ENCODE measurements around the gene FADS1. TPM values are rescaled to one million over a fixed set of nuclear protein-coding genes. Genes with fewer than 3 reads are reported as not detected.
A peak's percentile ranks its signal among the peaks of the same experiment; 100 is the strongest.

Gene FADS1
- total RNA-seq, 2 donors from 2014 or later = 50.4 to 56.5 TPM

DNA sequence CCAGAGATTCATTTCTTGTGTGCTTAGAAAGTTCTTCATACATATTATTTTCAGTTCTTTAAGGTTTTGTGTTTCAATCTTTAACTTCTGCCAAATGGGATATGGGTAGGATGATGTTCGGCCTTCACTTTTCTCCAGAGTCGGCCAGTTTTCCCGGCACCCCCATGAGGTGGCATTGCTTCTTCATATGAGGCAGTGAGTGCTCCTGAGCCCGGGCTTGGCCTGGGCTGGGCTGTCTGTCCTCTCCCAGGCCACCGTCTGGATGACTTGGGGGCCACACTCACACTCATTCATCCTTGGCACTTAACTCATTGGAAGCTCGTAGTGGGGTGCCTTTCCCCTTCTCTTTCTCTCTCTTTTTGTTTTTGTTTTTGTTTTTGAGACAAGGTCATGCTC lies 35.1 kb upstream of the FADS1 start:
- H3K4me3 Mint-ChIP-seq = no peak overlapping the region
- no peaks in the 10 kb centered on the region for H3K4me1 Mint-ChIP-seq (ENCODE audit: low read depth in 2 of 2)
- no peak overlapping the region for H3K27ac Mint-ChIP-seq
- no peaks in the 10 kb centered on the region for H3K9me3 Mint-ChIP-seq
- H3K27me3 Mint-ChIP-seq = no peaks in the 10 kb centered on the region
- DNase-seq (ENCODE audit: low spot score) (no peak), ATAC-seq (no peak)
- no peaks in the 10 kb centered on the region for H3K36me3 Mint-ChIP-seq

DNA sequence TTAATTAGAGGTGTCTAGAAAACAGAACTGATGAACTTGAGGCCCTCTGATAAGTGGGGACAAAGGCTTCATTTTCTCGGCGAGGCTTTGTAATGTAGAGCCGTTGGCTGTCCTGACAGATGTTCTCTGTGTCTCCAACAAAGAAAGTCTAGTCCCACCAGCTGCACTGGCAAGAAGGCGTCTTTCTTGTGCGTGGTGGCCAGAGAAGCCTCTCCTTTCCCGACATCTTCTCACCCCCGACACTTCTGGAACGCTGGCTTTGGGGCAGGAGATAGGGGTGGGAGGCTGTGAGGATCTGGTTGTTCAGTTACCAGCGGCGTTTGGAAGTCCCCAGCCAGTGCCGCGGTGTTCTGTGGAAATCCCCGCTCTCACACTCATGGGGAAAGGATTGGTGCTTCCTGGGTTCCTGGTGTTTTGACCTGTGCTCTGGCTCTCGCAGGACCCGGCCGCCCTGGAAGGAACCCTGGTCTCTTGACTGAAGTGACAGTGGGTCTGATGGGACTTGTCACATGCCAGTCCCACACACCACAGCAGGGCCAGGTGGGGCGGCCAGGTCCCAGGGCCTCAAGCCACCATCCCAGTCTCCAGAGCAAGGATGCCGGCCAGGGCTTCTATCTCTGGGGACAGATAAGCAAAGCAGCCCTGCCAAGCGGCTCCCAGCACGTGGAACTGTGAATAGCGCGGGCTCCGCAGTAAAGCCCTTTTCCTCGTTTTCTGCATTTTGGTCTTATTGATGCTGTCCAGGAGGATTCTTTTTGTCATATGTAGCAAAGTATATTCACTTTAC lies 34.5 kb upstream of the FADS1 start:
- no peak overlapping the region for H3K4me3 Mint-ChIP-seq
- no peaks in the 10 kb centered on the region for H3K36me3 Mint-ChIP-seq
- no peak for DNase-seq (ENCODE audit: low spot score)
- no peaks in the 10 kb centered on the region for H3K9me3 Mint-ChIP-seq
- H3K4me1 Mint-ChIP-seq (ENCODE audit: low read depth in 2 of 2) = no peaks in the 10 kb centered on the region
- no peak for ATAC-seq
- H3K27me3 Mint-ChIP-seq = no peaks in the 10 kb centered on the region
- H3K27ac Mint-ChIP-seq = no peak overlapping the region

DNA sequence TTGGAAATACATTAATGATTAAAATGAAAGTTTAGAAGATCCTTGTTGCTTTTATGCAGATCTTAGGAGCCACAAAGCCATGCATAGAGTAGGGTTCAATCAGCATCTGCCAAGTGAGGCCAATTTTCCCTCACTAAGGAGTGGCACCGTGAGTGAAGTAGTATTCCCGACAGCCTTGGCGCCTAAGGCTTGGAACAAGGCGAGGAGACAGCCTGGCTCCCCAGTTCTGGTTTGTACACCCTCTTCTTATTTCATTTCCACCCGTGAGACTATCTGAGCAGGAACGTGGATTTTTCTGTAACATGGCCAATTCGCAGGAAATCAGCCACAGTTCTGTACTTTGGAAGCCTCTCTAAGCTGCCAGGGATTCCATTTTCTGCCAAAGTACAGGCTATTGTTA lies 33.9 kb upstream of the FADS1 start:
- Mint-ChIP-seq H3K36me3 (no peaks in the 10 kb centered on the region), H3K27ac (no peak overlapping the region), H3K9me3 (no peaks in the 10 kb centered on the region), H3K27me3 (no peaks in the 10 kb centered on the region), H3K4me3 (no peak overlapping the region), H3K4me1 (ENCODE audit: low read depth in 2 of 2) (no peaks in the 10 kb centered on the region)
- ATAC-seq = no peak
- no peak for DNase-seq (ENCODE audit: low spot score)

DNA sequence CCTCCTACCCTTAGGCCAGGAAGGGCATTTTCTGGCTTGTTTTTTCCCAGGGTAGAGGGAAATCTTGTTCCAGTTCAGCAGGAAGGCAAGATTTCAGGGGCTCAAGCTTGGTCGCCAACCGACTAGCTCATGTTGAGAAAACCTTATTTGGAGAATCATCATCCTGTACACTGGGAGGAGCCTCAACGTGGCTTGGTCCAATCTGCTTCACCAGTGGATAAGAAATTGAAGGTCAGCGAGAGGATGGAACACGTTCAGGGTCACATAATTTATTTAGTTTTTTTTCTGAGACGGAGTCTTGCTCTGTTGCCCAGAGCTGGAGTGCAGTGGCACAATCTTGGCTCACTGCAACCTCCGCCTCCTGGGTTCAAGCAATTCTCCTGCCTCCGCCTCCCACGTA lies 31.8 kb upstream of the FADS1 start:
- ATAC-seq = no peak
- no peak overlapping the region for H3K27ac Mint-ChIP-seq
- H3K9me3 Mint-ChIP-seq = no peaks in the 10 kb centered on the region

GRCh38 chr11:61847914-61848581 lies 31.2 kb upstream of the FADS1 start:
- Mint-ChIP-seq H3K36me3 (no peaks in the 10 kb centered on the region), H3K27ac (no peak overlapping the region), H3K4me1 (ENCODE audit: low read depth in 2 of 2) (no peaks in the 10 kb centered on the region), H3K27me3 (no peaks in the 10 kb centered on the region), H3K9me3 (no peaks in the 10 kb centered on the region), H3K4me3 (no peak overlapping the region)
- ATAC-seq = no peak
- DNase-seq (ENCODE audit: low spot score) = no peak

More for the DNA sequence above, 31.8 kb upstream of the FADS1 start:
- H3K36me3 Mint-ChIP-seq = no peaks in the 10 kb centered on the region
- no peaks in the 10 kb centered on the region for H3K27me3 Mint-ChIP-seq
- DNase-seq (ENCODE audit: low spot score) = no peak
- no peaks in the 10 kb centered on the region for H3K4me1 Mint-ChIP-seq (ENCODE audit: low read depth in 2 of 2)
- no peak overlapping the region for H3K4me3 Mint-ChIP-seq

- no peak for ATAC-seq
- Mint-ChIP-seq H3K27ac (peak overlapping the region in 1 of 2 donors; percentile 26), H3K4me3 (no peak overlapping the region), H3K9me3 (no peaks in the 10 kb centered on the region), H3K4me1 (ENCODE audit: low read depth in 2 of 2) (no peaks in the 10 kb centered on the region), H3K36me3 (no peaks in the 10 kb centered on the region), H3K27me3 (no peaks in the 10 kb centered on the region)
- DNase-seq (ENCODE audit: low spot score) = no peak
Observed at GRCh38 chr11:61846362-61847020, 29.7 kb upstream of the FADS1 start.

DNA sequence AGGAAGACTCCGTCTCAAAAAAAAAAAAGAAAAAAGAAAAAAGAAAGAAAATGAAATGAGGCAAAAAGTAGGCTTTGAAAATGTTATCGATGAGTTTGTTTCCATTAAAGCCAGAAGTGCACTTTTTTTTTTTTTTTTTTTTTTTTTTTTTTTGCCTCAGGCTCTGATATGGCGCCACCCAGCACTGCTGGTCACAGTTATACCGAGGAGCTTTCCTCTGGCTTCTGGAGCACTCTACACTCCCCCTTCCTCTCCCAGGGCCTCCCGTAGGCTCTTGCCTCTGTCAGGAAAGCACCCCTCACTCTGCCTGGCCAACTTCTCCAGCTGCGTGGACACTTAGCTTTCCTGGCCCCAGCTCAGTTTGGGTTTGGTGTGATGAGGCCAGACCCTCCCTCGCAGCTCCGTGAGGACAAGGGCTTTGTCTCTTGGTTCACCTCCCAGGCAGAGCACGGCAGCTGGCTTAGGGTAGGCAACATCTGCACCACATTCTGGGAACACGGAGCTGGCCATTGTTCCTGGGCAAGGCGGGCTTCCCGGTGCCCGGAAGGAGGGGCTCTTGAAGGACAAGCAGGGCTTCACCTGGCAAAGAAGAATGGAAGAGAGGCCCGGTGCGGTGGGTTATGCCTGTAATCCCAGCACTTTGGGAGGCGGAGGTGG lies 28.2 kb upstream of the FADS1 start:
- Mint-ChIP-seq H3K27me3 (no peaks in the 10 kb centered on the region), H3K4me1 (ENCODE audit: low read depth in 2 of 2) (no peaks in the 10 kb centered on the region), H3K36me3 (no peaks in the 10 kb centered on the region), H3K27ac (no peak overlapping the region), H3K9me3 (no peaks in the 10 kb centered on the region), H3K4me3 (no peak overlapping the region)
- DNase-seq (ENCODE audit: low spot score) (no peak), ATAC-seq (no peak)

- no peaks in the 10 kb centered on the region for H3K36me3 Mint-ChIP-seq
- H3K27me3 Mint-ChIP-seq = no peaks in the 10 kb centered on the region
- DNase-seq (ENCODE audit: low spot score) = no peak
- H3K9me3 Mint-ChIP-seq = no peaks in the 10 kb centered on the region
- H3K4me3 Mint-ChIP-seq = no peak overlapping the region
- H3K27ac Mint-ChIP-seq = no peak overlapping the region
- H3K4me1 Mint-ChIP-seq (ENCODE audit: low read depth in 2 of 2) = no peaks in the 10 kb centered on the region
- no peak for ATAC-seq
Observed at GRCh38 chr11:61842528-61842820, 25.7 kb upstream of the FADS1 start.

- Mint-ChIP-seq H3K9me3 (no peaks in the 10 kb centered on the region), H3K36me3 (no peaks in the 10 kb centered on the region), H3K4me3 (no peak overlapping the region), H3K27me3 (no peaks in the 10 kb centered on the region), H3K4me1 (ENCODE audit: low read depth in 2 of 2) (no peaks in the 10 kb centered on the region), H3K27ac (peak overlapping the region in 1 of 2 donors; percentile 35)
- ATAC-seq (no peak), DNase-seq (ENCODE audit: low spot score) (no peak)
Observed at GRCh38 chr11:61841636-61842527, 25.1 kb upstream of the FADS1 start.

DNA sequence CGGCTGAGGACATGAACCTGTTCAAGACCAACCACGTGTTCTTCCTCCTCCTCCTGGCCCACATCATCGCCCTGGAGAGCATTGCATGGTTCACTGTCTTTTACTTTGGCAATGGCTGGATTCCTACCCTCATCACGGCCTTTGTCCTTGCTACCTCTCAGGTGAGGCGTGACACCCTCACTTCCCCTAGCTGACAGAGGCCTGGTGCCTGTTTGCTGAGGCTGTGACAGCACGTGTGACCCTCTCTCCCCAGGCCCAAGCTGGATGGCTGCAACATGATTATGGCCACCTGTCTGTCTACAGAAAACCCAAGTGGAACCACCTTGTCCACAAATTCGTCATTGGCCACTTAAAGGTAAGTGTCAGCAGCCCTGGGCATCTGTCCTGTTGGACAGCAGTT lies 23.6 kb upstream of the FADS1 start:
- peaks cover 6 to 8% of the 10 kb centered on the region in 2 donors for H3K4me1 Mint-ChIP-seq (ENCODE audit: low read depth in 2 of 2)
- no peak for DNase-seq (ENCODE audit: low spot score)
- no peak overlapping the region for H3K4me3 Mint-ChIP-seq
- no peaks in the 10 kb centered on the region for H3K9me3 Mint-ChIP-seq
- H3K36me3 Mint-ChIP-seq = no peaks in the 10 kb centered on the region
- ATAC-seq = no peak
- no peaks in the 10 kb centered on the region for H3K27me3 Mint-ChIP-seq
- H3K27ac Mint-ChIP-seq = no peak overlapping the region

- ATAC-seq = no peak
- Mint-ChIP-seq H3K27me3 (no peaks in the 10 kb centered on the region), H3K9me3 (no peaks in the 10 kb centered on the region), H3K27ac (no peak overlapping the region), H3K4me3 (no peak overlapping the region), H3K36me3 (no peaks in the 10 kb centered on the region), H3K4me1 (ENCODE audit: low read depth in 2 of 2) (peaks cover 11 to 12% of the 10 kb centered on the region in 2 donors)
- no peak for DNase-seq (ENCODE audit: low spot score)
Observed at GRCh38 chr11:61839742-61840141, 22.9 kb upstream of the FADS1 start.

DNA sequence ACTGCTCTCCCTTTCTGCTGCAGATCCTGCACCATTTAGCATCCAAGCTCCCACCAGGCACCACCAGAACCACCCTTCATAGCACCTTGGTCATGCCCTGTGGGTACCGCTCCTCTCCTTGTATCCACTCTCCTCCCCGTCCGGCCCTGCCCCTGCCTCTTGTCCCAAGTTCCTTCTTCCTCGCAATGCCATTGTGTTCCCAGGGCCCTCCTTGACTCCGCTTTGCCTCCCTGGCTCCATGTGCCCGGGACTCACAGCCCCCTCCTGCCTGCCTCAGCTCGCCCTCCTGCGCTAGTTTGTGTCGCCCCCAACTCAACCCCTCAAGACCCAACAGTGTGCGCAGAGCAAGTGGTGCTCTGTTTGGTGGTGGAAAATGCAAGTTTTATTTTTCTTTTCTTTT lies 22.1 kb upstream of the FADS1 start:
- H3K4me3 Mint-ChIP-seq = no peak overlapping the region
- no peaks in the 10 kb centered on the region for H3K27me3 Mint-ChIP-seq
- no peak overlapping the region for H3K27ac Mint-ChIP-seq
- ATAC-seq (no peak), DNase-seq (ENCODE audit: low spot score) (no peak)
- peaks cover 17 to 20% of the 10 kb centered on the region in 2 donors for H3K4me1 Mint-ChIP-seq (ENCODE audit: low read depth in 2 of 2)
- no peaks in the 10 kb centered on the region for H3K36me3 Mint-ChIP-seq
- H3K9me3 Mint-ChIP-seq = no peaks in the 10 kb centered on the region

- no peaks in the 10 kb centered on the region for H3K36me3 Mint-ChIP-seq
- H3K4me3 Mint-ChIP-seq = no peak overlapping the region
- no peak overlapping the region for H3K27ac Mint-ChIP-seq
- H3K27me3 Mint-ChIP-seq = no peaks in the 10 kb centered on the region
- DNase-seq (ENCODE audit: low spot score) (no peak), ATAC-seq (no peak)
- no peaks in the 10 kb centered on the region for H3K9me3 Mint-ChIP-seq
- peaks cover 21 to 24% of the 10 kb centered on the region in 2 donors for H3K4me1 Mint-ChIP-seq (ENCODE audit: low read depth in 2 of 2)
Observed at GRCh38 chr11:61838501-61838900, 21.7 kb upstream of the FADS1 start.
